ENCODE data around the gene SFTPD.

SFTPD gene

GRCh38 chr10:79981450-79982361 lies 32.8 kb upstream of the SFTPD start:
- Histone ChIP-seq H3K27me3 (ENCODE audit: insufficient read depth, poor library complexity, severe bottlenecking) (peaks cover 22% of the 10 kb centered on the region), H3K4me1 (ENCODE audit: insufficient read depth, poor library complexity, severe bottlenecking) (peaks cover 15% of the 10 kb centered on the region), H3K4me3 (ENCODE audit: severe bottlenecking) (peak overlapping the region; percentile 42), H3K36me3 (ENCODE audit: low read depth) (no peaks in the 10 kb centered on the region), H3K27ac (ENCODE audit: poor library complexity, severe bottlenecking) (no peak overlapping the region), H3K9me3 (ENCODE audit: severe bottlenecking) (no peaks in the 10 kb centered on the region)
- TF ChIP-seq CTCF (IDR thresholded peaks at IDR 0.05; ENCODE audit: poor library complexity, severe bottlenecking) = no peak
- ATAC-seq (ENCODE audit: low read depth) (peak; percentile 65), DNase-seq (ENCODE audit: low spot score) (no peak)

GRCh38 chr10:79980711-79981110 lies 31.8 kb upstream of the SFTPD start:
- H3K27me3 ChIP-seq (ENCODE audit: insufficient read depth, poor library complexity, severe bottlenecking) = peaks cover 22% of the 10 kb centered on the region
- no peak overlapping the region for H3K4me3 ChIP-seq (ENCODE audit: severe bottlenecking)
- no peaks in the 10 kb centered on the region for H3K36me3 ChIP-seq (ENCODE audit: low read depth)
- no peaks in the 10 kb centered on the region for H3K9me3 ChIP-seq (ENCODE audit: severe bottlenecking)
- peaks cover 15% of the 10 kb centered on the region for H3K4me1 ChIP-seq (ENCODE audit: insufficient read depth, poor library complexity, severe bottlenecking)
- no peak overlapping the region for H3K27ac ChIP-seq (ENCODE audit: poor library complexity, severe bottlenecking)
- DNase-seq (ENCODE audit: low spot score) = no peak
- ATAC-seq (ENCODE audit: low read depth) = no peak
- no peak for TF ChIP-seq CTCF (IDR thresholded peaks at IDR 0.05; ENCODE audit: poor library complexity, severe bottlenecking)

GRCh38 chr10:79979976-79980687 lies 31.2 kb upstream of the SFTPD start:
- no peak for TF ChIP-seq CTCF (IDR thresholded peaks at IDR 0.05; ENCODE audit: poor library complexity, severe bottlenecking)
- DNase-seq (ENCODE audit: low spot score) (no peak), ATAC-seq (ENCODE audit: low read depth) (no peak)
- Histone ChIP-seq H3K4me3 (ENCODE audit: severe bottlenecking) (no peak overlapping the region), H3K36me3 (ENCODE audit: low read depth) (no peaks in the 10 kb centered on the region), H3K4me1 (ENCODE audit: insufficient read depth, poor library complexity, severe bottlenecking) (peaks cover 11% of the 10 kb centered on the region), H3K27ac (ENCODE audit: poor library complexity, severe bottlenecking) (no peak overlapping the region), H3K9me3 (ENCODE audit: severe bottlenecking) (no peaks in the 10 kb centered on the region), H3K27me3 (ENCODE audit: insufficient read depth, poor library complexity, severe bottlenecking) (peaks cover 22% of the 10 kb centered on the region)

- no peaks in the 10 kb centered on the region for H3K36me3 ChIP-seq (ENCODE audit: low read depth)
- H3K27ac ChIP-seq (ENCODE audit: poor library complexity, severe bottlenecking) = no peak overlapping the region
- no peak overlapping the region for H3K4me3 ChIP-seq (ENCODE audit: severe bottlenecking)
- peaks cover 6% of the 10 kb centered on the region for H3K4me1 ChIP-seq (ENCODE audit: insufficient read depth, poor library complexity, severe bottlenecking)
- H3K27me3 ChIP-seq (ENCODE audit: insufficient read depth, poor library complexity, severe bottlenecking) = peaks cover 22% of the 10 kb centered on the region
- no peaks in the 10 kb centered on the region for H3K9me3 ChIP-seq (ENCODE audit: severe bottlenecking)
- ATAC-seq (ENCODE audit: low read depth) (no peak), DNase-seq (ENCODE audit: low spot score) (no peak)
- TF ChIP-seq CTCF (IDR thresholded peaks at IDR 0.05; ENCODE audit: poor library complexity, severe bottlenecking) = no peak
These were observed 30.5 kb upstream of the SFTPD start for GRCh38 chr10:79979310-79979975.
